ENCODE measurements around the gene DCX. TPM values are rescaled to one million over a fixed set of nuclear protein-coding genes. Genes with fewer than 3 reads are reported as not detected.

The DCX gene
- total RNA-seq, 1 experiment from 2014 or later: not detected

DNA sequence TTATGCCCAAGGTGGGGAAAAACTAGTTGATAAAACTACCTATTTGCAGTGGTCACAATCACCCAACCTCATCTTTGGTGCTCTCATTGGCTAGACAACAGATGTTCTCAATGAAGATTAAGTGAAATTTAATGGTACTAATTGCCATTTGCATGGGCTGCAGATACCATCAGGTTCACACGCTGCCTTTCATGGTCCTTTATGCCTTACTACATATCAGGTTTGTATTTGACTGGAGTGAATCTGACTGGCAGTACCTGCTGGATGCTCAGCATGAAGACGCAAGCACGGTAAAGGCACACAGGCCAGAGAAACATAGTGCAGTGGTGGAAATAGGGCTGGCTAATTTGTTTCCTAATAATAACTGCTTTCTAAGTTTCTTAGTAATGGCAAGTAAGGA lies 48.3 kb downstream of the DCX start:
- H3K4me2 ChIP-seq (ENCODE audit: low read depth, low read length, poor library complexity, severe bottlenecking): no peak overlapping the region
- H3K4me1 ChIP-seq (ENCODE audit: low read length): no peaks in the 10 kb centered on the region
- no peaks in the 10 kb centered on the region for H4K20me1 ChIP-seq (ENCODE audit: insufficient read depth, low read depth, low read length)
- H2AFZ ChIP-seq (ENCODE audit: low read length): no peak overlapping the region
- H3K4me3 ChIP-seq (ENCODE audit: low read length): no peak overlapping the region
- no peaks in the 10 kb centered on the region for H3K27me3 ChIP-seq (ENCODE audit: low read length)
- H3K9ac ChIP-seq (ENCODE audit: low read length): no peak overlapping the region
- no peaks in the 10 kb centered on the region for H3K36me3 ChIP-seq (ENCODE audit: insufficient read depth, low read length)
- DNase-seq: no peak
- H3K79me2 ChIP-seq (ENCODE audit: low read length): no peaks in the 10 kb centered on the region
- no peaks in the 10 kb centered on the region for H3K9me3 ChIP-seq (ENCODE audit: low read length)
- H3K9me2 ChIP-seq (replicated peaks; ENCODE audit: insufficient read depth, low read length): no peaks in the 10 kb centered on the region
- no peak overlapping the region for H3K27ac ChIP-seq (ENCODE audit: low read length)

DNA sequence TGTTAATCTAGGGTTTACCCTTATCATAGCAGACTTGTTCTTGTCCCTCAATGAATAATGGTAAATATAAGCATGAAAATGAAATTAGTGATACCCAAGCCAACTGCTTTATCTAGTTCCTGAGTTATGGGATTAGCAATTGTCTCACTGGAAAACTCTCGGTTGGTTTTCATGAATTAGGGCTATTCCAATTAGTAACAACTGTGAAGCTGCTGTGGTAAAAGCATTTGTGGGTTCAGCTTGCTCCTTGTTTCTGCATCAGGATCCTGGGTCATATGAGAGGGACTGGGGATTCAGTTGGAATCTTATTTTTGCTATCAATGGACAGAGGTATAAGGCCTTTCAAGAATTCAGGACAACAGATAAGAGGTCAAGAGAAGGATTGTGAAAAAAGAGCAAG lies 50.2 kb downstream of the DCX start:
- Histone ChIP-seq H3K9ac (ENCODE audit: low read length) (no peak overlapping the region), H3K9me3 (ENCODE audit: low read length) (no peaks in the 10 kb centered on the region), H3K4me3 (ENCODE audit: low read length) (no peak overlapping the region), H3K79me2 (ENCODE audit: low read length) (no peaks in the 10 kb centered on the region), H4K20me1 (ENCODE audit: insufficient read depth, low read depth, low read length) (no peaks in the 10 kb centered on the region), H3K9me2 (replicated peaks; ENCODE audit: insufficient read depth, low read length) (no peaks in the 10 kb centered on the region), H3K4me2 (ENCODE audit: low read depth, low read length, poor library complexity, severe bottlenecking) (no peak overlapping the region), H2AFZ (ENCODE audit: low read length) (no peak overlapping the region), H3K27ac (ENCODE audit: low read length) (no peak overlapping the region), H3K36me3 (ENCODE audit: insufficient read depth, low read length) (no peaks in the 10 kb centered on the region), H3K27me3 (ENCODE audit: low read length) (no peaks in the 10 kb centered on the region), H3K4me1 (ENCODE audit: low read length) (no peaks in the 10 kb centered on the region)
- DNase-seq: no peak

DNA sequence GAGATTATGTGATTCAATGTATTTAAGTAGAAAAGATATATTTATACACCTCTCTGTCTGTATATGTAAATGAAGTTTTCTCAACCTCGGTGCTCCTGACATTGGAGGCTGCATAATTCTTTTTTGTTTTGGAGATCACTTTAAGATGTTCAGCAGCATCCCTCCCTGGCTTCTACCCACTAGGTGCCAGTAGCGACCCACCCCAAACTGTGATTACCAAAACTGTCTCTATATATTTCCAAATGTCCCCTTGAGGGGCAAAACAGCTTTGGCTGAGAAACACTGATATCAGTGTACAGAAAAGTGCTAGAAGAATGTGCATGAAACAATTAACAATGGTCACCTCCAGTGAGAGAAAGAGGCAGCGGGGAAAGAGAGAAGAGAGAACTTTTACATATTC lies 51.2 kb downstream of the DCX start:
- H3K9ac ChIP-seq (ENCODE audit: low read length): no peak overlapping the region
- no peaks in the 10 kb centered on the region for H3K9me3 ChIP-seq (ENCODE audit: low read length)
- no peaks in the 10 kb centered on the region for H3K79me2 ChIP-seq (ENCODE audit: low read length)
- no peak for DNase-seq
- no peak overlapping the region for H3K4me3 ChIP-seq (ENCODE audit: low read length)
- H3K36me3 ChIP-seq (ENCODE audit: insufficient read depth, low read length): no peaks in the 10 kb centered on the region
- no peaks in the 10 kb centered on the region for H3K9me2 ChIP-seq (replicated peaks; ENCODE audit: insufficient read depth, low read length)
- no peaks in the 10 kb centered on the region for H3K27me3 ChIP-seq (ENCODE audit: low read length)
- no peak overlapping the region for H3K27ac ChIP-seq (ENCODE audit: low read length)
- H3K4me2 ChIP-seq (ENCODE audit: low read depth, low read length, poor library complexity, severe bottlenecking): no peak overlapping the region
- no peaks in the 10 kb centered on the region for H3K4me1 ChIP-seq (ENCODE audit: low read length)
- no peaks in the 10 kb centered on the region for H4K20me1 ChIP-seq (ENCODE audit: insufficient read depth, low read depth, low read length)
- H2AFZ ChIP-seq (ENCODE audit: low read length): no peak overlapping the region

DNA sequence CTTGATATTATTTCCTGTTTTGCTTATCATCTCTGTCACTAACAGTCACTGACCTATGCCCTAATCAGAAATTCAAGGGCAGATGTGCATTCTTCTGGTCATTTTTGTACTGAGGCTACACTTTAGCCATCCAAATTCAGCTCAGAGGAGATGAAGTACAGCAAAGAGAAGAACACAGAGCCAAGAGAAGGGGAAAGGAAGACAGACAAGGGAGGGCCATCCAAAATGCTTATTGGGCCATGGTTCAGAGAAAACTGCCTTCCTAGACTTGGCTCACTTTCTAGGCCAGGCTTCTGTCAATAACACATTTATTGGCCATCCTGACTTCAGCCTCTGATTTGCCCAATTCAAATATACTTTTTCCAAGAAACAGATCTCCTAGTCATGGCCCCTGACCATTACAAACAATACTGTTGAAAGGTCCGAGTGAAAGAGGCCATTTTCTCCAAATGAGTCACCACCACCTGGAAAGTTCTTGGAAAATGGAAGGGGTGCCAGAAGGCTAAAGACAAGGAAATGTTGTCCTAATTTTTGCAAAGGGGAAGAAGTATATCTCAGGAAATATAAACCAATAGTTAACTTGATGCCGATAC lies 56.4 kb downstream of the DCX start:
- Histone ChIP-seq H3K4me1 (ENCODE audit: low read length) (no peaks in the 10 kb centered on the region), H3K4me2 (ENCODE audit: low read depth, low read length, poor library complexity, severe bottlenecking) (no peak overlapping the region), H3K27me3 (ENCODE audit: low read length) (no peaks in the 10 kb centered on the region), H3K36me3 (ENCODE audit: insufficient read depth, low read length) (no peaks in the 10 kb centered on the region), H3K9me2 (replicated peaks; ENCODE audit: insufficient read depth, low read length) (no peaks in the 10 kb centered on the region), H3K9me3 (ENCODE audit: low read length) (no peaks in the 10 kb centered on the region), H3K27ac (ENCODE audit: low read length) (no peak overlapping the region), H4K20me1 (ENCODE audit: insufficient read depth, low read depth, low read length) (no peaks in the 10 kb centered on the region), H3K4me3 (ENCODE audit: low read length) (no peak overlapping the region), H3K79me2 (ENCODE audit: low read length) (no peaks in the 10 kb centered on the region), H3K9ac (ENCODE audit: low read length) (no peak overlapping the region), H2AFZ (ENCODE audit: low read length) (no peak overlapping the region)
- no peak for DNase-seq

DNA sequence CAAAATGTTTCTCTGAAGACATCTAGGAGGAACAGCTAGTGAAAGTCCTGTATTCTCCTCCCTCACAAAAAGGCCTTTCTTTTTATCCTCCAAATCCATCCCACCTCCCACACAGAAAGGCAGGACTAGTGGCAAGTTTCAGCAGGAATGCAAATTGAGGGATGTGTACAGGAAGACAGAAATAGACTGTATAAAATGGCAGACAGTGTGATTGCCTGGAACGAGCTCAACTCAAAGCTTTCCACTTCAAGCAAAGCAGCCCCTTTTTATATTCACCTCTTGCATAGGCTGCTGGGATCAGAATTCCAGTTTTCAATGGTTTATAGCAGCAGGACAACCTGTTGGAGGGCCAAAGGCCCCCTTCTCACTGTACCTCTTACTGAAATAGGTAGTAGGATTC lies 57.5 kb downstream of the DCX start:
- Histone ChIP-seq H3K9me2 (replicated peaks; ENCODE audit: insufficient read depth, low read length) (no peaks in the 10 kb centered on the region), H3K79me2 (ENCODE audit: low read length) (no peaks in the 10 kb centered on the region), H3K27me3 (ENCODE audit: low read length) (no peaks in the 10 kb centered on the region), H2AFZ (ENCODE audit: low read length) (no peak overlapping the region), H3K9me3 (ENCODE audit: low read length) (no peaks in the 10 kb centered on the region), H3K9ac (ENCODE audit: low read length) (no peak overlapping the region), H3K4me3 (ENCODE audit: low read length) (no peak overlapping the region), H3K4me1 (ENCODE audit: low read length) (no peaks in the 10 kb centered on the region), H3K4me2 (ENCODE audit: low read depth, low read length, poor library complexity, severe bottlenecking) (no peak overlapping the region), H3K27ac (ENCODE audit: low read length) (no peak overlapping the region), H3K36me3 (ENCODE audit: insufficient read depth, low read length) (no peaks in the 10 kb centered on the region), H4K20me1 (ENCODE audit: insufficient read depth, low read depth, low read length) (no peaks in the 10 kb centered on the region)
- DNase-seq: no peak

DNA sequence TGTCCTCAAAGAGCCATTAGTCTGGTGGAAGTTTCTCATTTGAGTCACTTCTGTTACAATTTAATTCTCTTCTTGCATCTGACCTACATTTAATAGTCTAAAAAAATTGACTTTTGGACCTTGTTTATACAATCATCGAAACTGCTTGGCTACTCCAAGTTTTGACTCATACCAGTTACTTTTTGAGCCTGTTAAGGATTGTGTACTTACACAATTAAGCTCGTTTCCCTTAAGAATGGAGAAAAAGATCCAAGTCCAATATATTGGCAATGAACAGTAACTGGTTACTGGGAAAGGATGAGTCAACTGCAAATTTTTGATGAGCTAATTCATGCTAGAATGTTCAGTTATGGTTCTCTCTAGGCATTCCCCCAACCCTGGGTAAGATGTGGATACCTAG lies 58.2 kb downstream of the DCX start:
- no peaks in the 10 kb centered on the region for H3K9me3 ChIP-seq (ENCODE audit: low read length)
- H4K20me1 ChIP-seq (ENCODE audit: insufficient read depth, low read depth, low read length): no peaks in the 10 kb centered on the region
- H3K4me1 ChIP-seq (ENCODE audit: low read length): no peaks in the 10 kb centered on the region
- no peaks in the 10 kb centered on the region for H3K36me3 ChIP-seq (ENCODE audit: insufficient read depth, low read length)
- no peak overlapping the region for H3K4me2 ChIP-seq (ENCODE audit: low read depth, low read length, poor library complexity, severe bottlenecking)
- DNase-seq: no peak
- no peaks in the 10 kb centered on the region for H3K9me2 ChIP-seq (replicated peaks; ENCODE audit: insufficient read depth, low read length)
- H3K4me3 ChIP-seq (ENCODE audit: low read length): no peak overlapping the region
- no peak overlapping the region for H2AFZ ChIP-seq (ENCODE audit: low read length)
- no peaks in the 10 kb centered on the region for H3K27me3 ChIP-seq (ENCODE audit: low read length)
- H3K9ac ChIP-seq (ENCODE audit: low read length): no peak overlapping the region
- no peak overlapping the region for H3K27ac ChIP-seq (ENCODE audit: low read length)
- no peaks in the 10 kb centered on the region for H3K79me2 ChIP-seq (ENCODE audit: low read length)

DNA sequence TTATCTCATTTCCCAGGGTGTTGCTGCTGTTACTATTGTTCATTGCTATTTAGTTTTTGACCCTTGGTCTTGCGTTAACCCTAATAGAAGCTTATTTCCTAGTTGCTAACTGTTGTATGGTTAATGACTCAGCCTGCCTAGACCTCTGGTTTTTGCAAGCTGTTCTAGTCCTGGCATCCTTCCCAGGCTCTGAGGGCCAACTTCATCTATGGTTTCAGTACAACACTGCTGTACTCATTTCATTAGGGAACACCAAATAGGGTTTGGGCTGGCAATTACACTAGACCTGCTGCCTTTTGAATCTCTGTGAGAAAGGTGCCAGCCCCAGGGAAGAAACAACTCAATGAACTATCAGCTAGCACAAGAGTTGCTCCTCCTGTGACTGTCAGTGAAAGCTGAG lies 59.6 kb downstream of the DCX start:
- Histone ChIP-seq H3K36me3 (ENCODE audit: insufficient read depth, low read length) (no peaks in the 10 kb centered on the region), H3K9me2 (replicated peaks; ENCODE audit: insufficient read depth, low read length) (no peaks in the 10 kb centered on the region), H3K27me3 (ENCODE audit: low read length) (no peaks in the 10 kb centered on the region), H2AFZ (ENCODE audit: low read length) (no peak overlapping the region), H3K79me2 (ENCODE audit: low read length) (no peaks in the 10 kb centered on the region), H3K27ac (ENCODE audit: low read length) (no peak overlapping the region), H3K4me3 (ENCODE audit: low read length) (no peak overlapping the region), H3K4me1 (ENCODE audit: low read length) (no peaks in the 10 kb centered on the region), H3K9ac (ENCODE audit: low read length) (no peak overlapping the region), H3K4me2 (ENCODE audit: low read depth, low read length, poor library complexity, severe bottlenecking) (no peak overlapping the region), H3K9me3 (ENCODE audit: low read length) (no peaks in the 10 kb centered on the region), H4K20me1 (ENCODE audit: insufficient read depth, low read depth, low read length) (no peaks in the 10 kb centered on the region)
- no peak for DNase-seq

DNA sequence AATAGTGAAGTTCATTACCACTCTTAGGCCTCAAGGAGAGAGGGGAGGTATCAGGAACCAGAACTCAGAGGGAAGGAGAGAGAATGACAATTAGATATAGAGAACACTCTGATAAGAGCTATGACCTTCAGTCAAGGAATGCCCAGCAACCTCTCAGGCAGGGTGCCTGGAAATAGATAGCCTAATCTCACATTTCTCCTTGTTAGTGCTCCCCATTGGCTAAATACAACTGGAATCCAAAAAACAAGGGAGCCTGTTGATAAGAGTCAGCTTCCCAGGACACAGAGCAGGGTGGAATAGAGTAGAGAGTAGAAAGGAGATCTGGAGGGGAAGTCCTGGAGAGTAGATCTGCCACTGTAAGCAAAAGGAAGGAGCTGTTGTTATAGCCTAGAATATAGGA lies 62.1 kb downstream of the DCX start:
- H3K27ac ChIP-seq (ENCODE audit: low read length): no peak overlapping the region
- no peaks in the 10 kb centered on the region for H3K4me1 ChIP-seq (ENCODE audit: low read length)
- no peak for DNase-seq
- H4K20me1 ChIP-seq (ENCODE audit: insufficient read depth, low read depth, low read length): no peaks in the 10 kb centered on the region
- H3K36me3 ChIP-seq (ENCODE audit: insufficient read depth, low read length): no peaks in the 10 kb centered on the region
- no peak overlapping the region for H3K4me2 ChIP-seq (ENCODE audit: low read depth, low read length, poor library complexity, severe bottlenecking)
- H3K4me3 ChIP-seq (ENCODE audit: low read length): no peak overlapping the region
- H3K9ac ChIP-seq (ENCODE audit: low read length): no peak overlapping the region
- no peaks in the 10 kb centered on the region for H3K79me2 ChIP-seq (ENCODE audit: low read length)
- H2AFZ ChIP-seq (ENCODE audit: low read length): no peak overlapping the region
- H3K9me3 ChIP-seq (ENCODE audit: low read length): no peaks in the 10 kb centered on the region
- no peaks in the 10 kb centered on the region for H3K27me3 ChIP-seq (ENCODE audit: low read length)
- H3K9me2 ChIP-seq (replicated peaks; ENCODE audit: insufficient read depth, low read length): no peaks in the 10 kb centered on the region

DNA sequence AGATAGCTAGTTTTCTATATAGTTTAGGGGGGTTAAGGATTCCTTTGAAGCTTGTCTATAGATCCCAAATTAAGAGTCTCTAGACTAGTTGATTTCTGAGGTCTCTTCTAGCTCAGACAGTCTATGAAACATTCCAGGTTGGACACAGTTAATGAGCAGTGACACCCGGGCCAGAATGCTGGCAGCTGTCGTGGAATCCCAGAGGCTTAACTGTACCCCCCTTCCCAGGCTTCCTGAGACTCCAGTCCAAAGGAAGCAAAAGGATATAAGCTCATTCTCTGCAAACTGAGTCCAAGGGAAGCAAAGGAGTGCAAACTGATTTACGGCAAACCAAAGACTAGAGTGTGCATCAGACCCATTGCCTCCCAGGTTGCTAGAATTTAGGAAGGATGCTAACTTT lies 62.9 kb downstream of the DCX start:
- H3K9ac ChIP-seq (ENCODE audit: low read length): no peak overlapping the region
- no peak overlapping the region for H3K4me2 ChIP-seq (ENCODE audit: low read depth, low read length, poor library complexity, severe bottlenecking)
- DNase-seq: no peak
- H3K9me3 ChIP-seq (ENCODE audit: low read length): no peaks in the 10 kb centered on the region
- H3K4me3 ChIP-seq (ENCODE audit: low read length): no peak overlapping the region
- no peak overlapping the region for H3K27ac ChIP-seq (ENCODE audit: low read length)
- no peaks in the 10 kb centered on the region for H3K27me3 ChIP-seq (ENCODE audit: low read length)
- H3K79me2 ChIP-seq (ENCODE audit: low read length): no peaks in the 10 kb centered on the region
- H3K9me2 ChIP-seq (replicated peaks; ENCODE audit: insufficient read depth, low read length): no peaks in the 10 kb centered on the region
- no peaks in the 10 kb centered on the region for H3K4me1 ChIP-seq (ENCODE audit: low read length)
- no peak overlapping the region for H2AFZ ChIP-seq (ENCODE audit: low read length)
- H4K20me1 ChIP-seq (ENCODE audit: insufficient read depth, low read depth, low read length): no peaks in the 10 kb centered on the region
- no peaks in the 10 kb centered on the region for H3K36me3 ChIP-seq (ENCODE audit: insufficient read depth, low read length)
